Measurements from ENCODE around the gene IFT57. TPM values are rescaled to one million over a fixed set of nuclear protein-coding genes. Genes with fewer than 3 reads are reported as not detected.

The IFT57 gene
- total RNA-seq, 1 donor from 2014 or later = 34.9 TPM

DNA sequence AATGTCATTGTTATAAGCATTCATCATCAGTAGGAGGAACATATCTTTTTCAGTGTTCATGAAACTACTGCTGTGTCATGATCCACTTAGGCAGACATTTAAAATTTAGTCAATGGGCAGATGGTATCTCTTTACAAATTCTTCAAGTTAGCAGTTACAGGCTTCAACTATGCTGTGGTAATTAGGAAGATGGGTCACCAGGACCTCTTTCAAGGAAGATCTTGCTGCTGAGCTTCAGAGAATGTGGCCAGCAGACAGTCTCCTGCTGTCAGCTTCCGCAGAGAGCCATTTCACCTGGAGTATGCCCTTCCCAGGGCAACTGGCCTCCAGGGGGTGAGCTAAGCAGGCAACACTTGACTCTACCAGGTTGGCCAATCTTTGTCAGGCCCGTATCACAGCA is 19.4 kb downstream of the IFT57 start:
- intact Hi-C loops (cut with micrococcal nuclease) = no loop called here
- no peak overlapping the region for H3K4me3 Mint-ChIP-seq
- peaks cover 7% of the 10 kb centered on the region for H3K4me1 Mint-ChIP-seq (ENCODE audit: low read depth)
- no peaks in the 10 kb centered on the region for H3K27me3 Mint-ChIP-seq (ENCODE audit: insufficient read depth)
- peaks cover 15% of the 10 kb centered on the region for H3K36me3 Mint-ChIP-seq (ENCODE audit: low read depth)
- DNase-seq (ENCODE audit: low spot score) = no peak
- no peaks in the 10 kb centered on the region for H3K9me3 Mint-ChIP-seq
- H3K27ac Mint-ChIP-seq = no peak overlapping the region

DNA sequence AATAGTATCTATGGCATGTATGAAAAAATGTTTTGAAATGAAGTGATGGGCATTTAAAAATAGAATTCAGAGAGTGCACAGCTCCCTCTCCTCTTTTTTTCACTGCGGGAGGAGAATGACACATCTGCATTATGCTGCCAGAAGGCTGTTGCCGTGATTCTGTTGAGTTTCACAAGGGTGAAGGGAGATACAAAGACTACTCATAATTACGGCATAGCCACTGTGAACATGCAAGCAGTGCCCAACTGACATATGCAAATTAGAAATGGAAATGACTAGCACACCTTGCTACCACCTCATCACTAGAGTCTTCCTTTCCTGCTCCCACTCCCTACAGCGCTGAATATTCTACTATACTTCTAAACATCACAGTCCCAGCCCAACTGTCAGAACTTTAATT is 20.1 kb downstream of the IFT57 start:
- DNase-seq (ENCODE audit: low spot score) = no peak
- Mint-ChIP-seq H3K4me3 (no peak overlapping the region), H3K27ac (no peak overlapping the region), H3K36me3 (ENCODE audit: low read depth) (peaks cover 13% of the 10 kb centered on the region), H3K27me3 (ENCODE audit: insufficient read depth) (no peaks in the 10 kb centered on the region), H3K4me1 (ENCODE audit: low read depth) (peaks cover 7% of the 10 kb centered on the region), H3K9me3 (no peaks in the 10 kb centered on the region)
- intact Hi-C loops (cut with micrococcal nuclease) = no loop called here

DNA sequence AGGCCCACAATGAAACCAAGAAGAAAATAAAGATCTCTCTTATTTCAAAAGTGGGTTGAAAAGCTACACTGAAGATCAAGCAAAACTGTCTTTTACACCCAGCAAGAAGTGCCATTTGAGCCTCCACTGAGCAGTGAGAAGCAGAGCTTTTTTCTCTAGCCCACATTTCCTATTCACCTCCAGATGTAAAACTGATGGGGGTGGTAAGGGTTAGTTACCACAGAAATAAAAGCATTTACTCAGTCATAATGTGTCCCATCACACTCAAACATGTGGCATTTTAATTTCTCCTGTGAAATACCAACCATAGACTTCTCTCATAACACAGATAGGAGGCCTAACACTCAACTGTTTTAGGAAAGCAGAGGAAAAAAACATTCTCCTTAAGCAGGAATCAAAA is 21.0 kb downstream of the IFT57 start:
- Mint-ChIP-seq H3K27me3 (ENCODE audit: insufficient read depth) (no peaks in the 10 kb centered on the region), H3K27ac (no peak overlapping the region), H3K4me3 (no peak overlapping the region), H3K36me3 (ENCODE audit: low read depth) (peaks cover 9% of the 10 kb centered on the region), H3K9me3 (no peaks in the 10 kb centered on the region), H3K4me1 (ENCODE audit: low read depth) (peaks cover 7% of the 10 kb centered on the region)
- no peak for DNase-seq (ENCODE audit: low spot score)
- intact Hi-C loops (cut with micrococcal nuclease) = no loop called here

DNA sequence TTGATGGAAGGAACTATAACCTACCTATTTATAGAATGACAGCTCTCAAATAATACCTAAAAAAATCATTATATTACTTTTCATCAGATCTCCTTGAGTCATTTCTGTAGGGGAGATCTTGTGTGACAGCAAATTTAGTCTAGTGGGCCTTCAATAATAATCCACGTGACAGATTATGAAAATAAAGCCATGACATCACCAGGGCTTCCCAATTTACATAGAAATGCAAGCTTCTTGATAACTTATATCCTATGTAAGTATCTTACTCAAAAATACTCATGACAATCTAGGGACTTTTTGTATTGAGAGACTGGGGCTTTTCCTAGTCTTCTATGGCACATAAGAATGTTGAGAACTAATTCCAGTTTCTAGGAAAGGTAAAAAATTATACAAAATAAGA is 21.6 kb downstream of the IFT57 start:
- H3K9me3 Mint-ChIP-seq = no peaks in the 10 kb centered on the region
- H3K27me3 Mint-ChIP-seq (ENCODE audit: insufficient read depth) = no peaks in the 10 kb centered on the region
- peaks cover 7% of the 10 kb centered on the region for H3K4me1 Mint-ChIP-seq (ENCODE audit: low read depth)
- peaks cover 9% of the 10 kb centered on the region for H3K36me3 Mint-ChIP-seq (ENCODE audit: low read depth)
- no peak overlapping the region for H3K27ac Mint-ChIP-seq
- intact Hi-C loops (cut with micrococcal nuclease) = no loop called here
- no peak overlapping the region for H3K4me3 Mint-ChIP-seq
- no peak for DNase-seq (ENCODE audit: low spot score)

DNA sequence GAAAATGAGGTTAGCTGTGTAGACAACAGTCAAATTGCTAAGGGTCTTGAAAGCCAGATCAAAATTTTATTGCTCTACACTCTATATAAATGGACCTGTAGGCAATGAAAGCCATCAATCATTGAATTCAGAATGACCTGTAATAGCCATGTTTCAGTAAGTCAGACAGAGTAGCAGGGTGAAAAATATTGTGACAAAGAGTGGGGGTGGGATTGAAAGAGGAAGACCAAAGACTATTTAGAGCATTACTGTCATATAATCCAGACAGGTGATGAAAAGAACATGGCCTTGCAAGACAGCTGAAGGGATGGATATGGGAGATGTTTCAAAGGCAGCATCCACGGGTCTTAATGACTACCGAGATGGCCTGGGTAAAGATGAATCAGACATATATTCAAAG is 22.2 kb downstream of the IFT57 start:
- Mint-ChIP-seq H3K9me3 (no peaks in the 10 kb centered on the region), H3K27ac (no peak overlapping the region), H3K27me3 (ENCODE audit: insufficient read depth) (peaks cover 2% of the 10 kb centered on the region), H3K4me3 (no peak overlapping the region), H3K36me3 (ENCODE audit: low read depth) (peaks cover 7% of the 10 kb centered on the region), H3K4me1 (ENCODE audit: low read depth) (peaks cover 7% of the 10 kb centered on the region)
- intact Hi-C loops (cut with micrococcal nuclease) = no loop called here
- no peak for DNase-seq (ENCODE audit: low spot score)

DNA sequence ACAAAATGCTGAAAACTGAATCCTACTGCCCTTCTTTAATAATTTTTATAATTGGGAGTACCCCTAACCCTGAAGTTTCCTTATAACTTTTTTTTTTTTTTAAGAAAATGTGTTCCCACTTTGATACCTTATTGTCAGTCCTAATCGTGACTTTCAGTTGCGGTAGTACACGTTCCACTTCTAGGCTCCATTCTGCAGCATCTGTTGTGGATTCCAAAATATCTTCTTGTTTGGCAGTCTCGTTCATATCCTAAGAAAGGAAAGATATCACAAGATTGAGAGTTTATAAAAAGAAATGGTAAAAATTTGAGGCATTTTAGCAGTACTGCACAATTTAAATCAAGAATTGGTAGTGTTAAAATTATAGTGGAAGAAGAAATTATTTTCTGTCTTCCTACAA is 30.8 kb downstream of the IFT57 start:
- no peak overlapping the region for H3K4me3 Mint-ChIP-seq
- H3K4me1 Mint-ChIP-seq (ENCODE audit: low read depth) = no peaks in the 10 kb centered on the region
- H3K9me3 Mint-ChIP-seq = peaks cover 10% of the 10 kb centered on the region
- no peak overlapping the region for H3K27ac Mint-ChIP-seq
- H3K27me3 Mint-ChIP-seq (ENCODE audit: insufficient read depth) = peaks cover 2% of the 10 kb centered on the region
- peaks cover 13% of the 10 kb centered on the region for H3K36me3 Mint-ChIP-seq (ENCODE audit: low read depth)
- intact Hi-C loops (cut with micrococcal nuclease) = no loop called here
- DNase-seq (ENCODE audit: low spot score) = no peak

DNA sequence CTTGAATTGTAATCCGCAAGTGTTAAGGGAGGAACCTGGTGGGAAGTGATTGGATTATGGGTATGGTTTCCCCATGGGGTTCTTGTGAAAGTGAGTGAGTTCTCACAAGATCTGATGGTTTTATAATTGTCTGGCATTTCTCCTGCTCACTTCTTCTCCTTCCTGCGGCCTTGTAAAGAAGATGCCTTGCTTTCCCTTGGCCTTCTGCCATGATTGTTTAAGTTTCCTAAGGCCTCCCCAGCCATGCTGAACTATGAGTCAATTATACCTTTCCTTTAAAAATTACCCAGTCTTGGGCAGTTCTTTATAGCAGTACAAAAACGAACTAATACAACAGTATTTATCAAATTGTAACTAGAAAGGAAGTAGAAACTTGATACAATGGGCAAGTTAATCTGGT is 31.9 kb downstream of the IFT57 start:
- intact Hi-C loops (cut with micrococcal nuclease) = no loop called here
- H3K4me3 Mint-ChIP-seq = no peak overlapping the region
- no peak for DNase-seq (ENCODE audit: low spot score)
- peaks cover 1% of the 10 kb centered on the region for H3K27me3 Mint-ChIP-seq (ENCODE audit: insufficient read depth)
- peaks cover 17% of the 10 kb centered on the region for H3K36me3 Mint-ChIP-seq (ENCODE audit: low read depth)
- H3K4me1 Mint-ChIP-seq (ENCODE audit: low read depth) = no peaks in the 10 kb centered on the region
- H3K27ac Mint-ChIP-seq = no peak overlapping the region
- peaks cover 13% of the 10 kb centered on the region for H3K9me3 Mint-ChIP-seq

DNA sequence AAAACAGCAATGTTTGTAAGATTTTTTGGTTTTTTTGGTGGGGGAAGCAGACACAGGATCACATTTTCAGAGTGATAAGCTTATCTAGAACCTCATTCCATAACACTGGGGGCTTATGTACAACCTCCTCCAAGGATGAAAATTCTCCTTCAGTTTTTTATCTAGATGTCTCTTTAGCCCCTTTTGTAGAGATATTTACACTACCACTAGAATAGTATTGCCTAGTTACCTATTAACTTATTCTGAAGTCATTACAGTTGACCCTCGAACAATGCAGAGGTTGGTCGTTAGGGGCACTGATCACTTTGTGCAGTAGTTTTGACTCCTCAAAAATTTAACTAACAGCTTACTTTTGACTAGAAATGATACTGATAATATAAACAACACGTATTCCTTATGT is 32.8 kb downstream of the IFT57 start:
- DNase-seq (ENCODE audit: low spot score) = no peak
- no peaks in the 10 kb centered on the region for H3K4me1 Mint-ChIP-seq (ENCODE audit: low read depth)
- peaks cover 17% of the 10 kb centered on the region for H3K36me3 Mint-ChIP-seq (ENCODE audit: low read depth)
- no peaks in the 10 kb centered on the region for H3K27me3 Mint-ChIP-seq (ENCODE audit: insufficient read depth)
- intact Hi-C loops (cut with micrococcal nuclease) = no loop called here
- peaks cover 15% of the 10 kb centered on the region for H3K9me3 Mint-ChIP-seq
- H3K27ac Mint-ChIP-seq = no peak overlapping the region
- no peak overlapping the region for H3K4me3 Mint-ChIP-seq

DNA sequence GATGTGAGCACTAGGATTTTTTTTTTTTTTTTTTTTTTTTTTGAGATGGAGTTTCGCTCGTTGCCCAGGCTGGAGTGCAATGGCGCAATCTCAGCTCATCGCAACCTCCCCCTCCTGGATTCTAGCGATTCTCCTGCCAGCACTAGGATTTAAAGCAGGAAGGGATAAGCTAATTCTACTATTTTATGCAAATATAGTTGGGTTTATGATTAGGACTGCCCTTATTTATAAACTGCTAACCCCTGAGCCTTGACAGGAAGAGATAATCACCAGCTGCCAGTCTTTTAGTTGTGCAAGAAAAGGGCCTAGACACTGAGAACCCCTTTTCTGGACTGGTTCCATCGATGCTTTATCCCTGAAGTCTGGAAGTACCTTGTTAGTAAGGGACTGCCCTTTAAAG is 36.7 kb downstream of the IFT57 start:
- H3K4me3 Mint-ChIP-seq = no peak overlapping the region
- DNase-seq (ENCODE audit: low spot score) = no peak
- peaks cover 17% of the 10 kb centered on the region for H3K36me3 Mint-ChIP-seq (ENCODE audit: low read depth)
- no peak overlapping the region for H3K27ac Mint-ChIP-seq
- intact Hi-C loops (cut with micrococcal nuclease) = no loop called here
- H3K27me3 Mint-ChIP-seq (ENCODE audit: insufficient read depth) = no peaks in the 10 kb centered on the region
- no peaks in the 10 kb centered on the region for H3K4me1 Mint-ChIP-seq (ENCODE audit: low read depth)
- H3K9me3 Mint-ChIP-seq = peaks cover 14% of the 10 kb centered on the region

DNA sequence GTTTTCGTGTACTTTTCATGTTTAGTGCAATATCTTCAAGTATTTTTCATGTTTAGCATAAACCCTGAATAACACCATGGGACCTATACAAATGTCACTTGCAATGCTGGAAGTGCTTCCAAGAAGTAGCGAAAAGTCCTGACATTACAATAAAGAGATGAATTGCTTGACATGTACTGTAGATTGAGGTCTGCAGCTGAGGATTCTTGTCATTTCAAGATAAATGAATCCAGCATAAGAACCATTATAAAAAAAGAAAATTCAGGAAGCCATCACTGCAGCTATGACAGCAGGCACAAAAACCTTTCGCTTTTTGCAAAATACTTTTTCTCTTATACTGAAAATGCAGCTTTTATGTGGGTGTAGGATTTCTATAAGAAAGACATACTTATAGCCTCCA is 37.4 kb downstream of the IFT57 start:
- H3K27me3 Mint-ChIP-seq (ENCODE audit: insufficient read depth) = no peaks in the 10 kb centered on the region
- H3K9me3 Mint-ChIP-seq = peaks cover 14% of the 10 kb centered on the region
- H3K4me1 Mint-ChIP-seq (ENCODE audit: low read depth) = no peaks in the 10 kb centered on the region
- DNase-seq (ENCODE audit: low spot score) = no peak
- H3K27ac Mint-ChIP-seq = no peak overlapping the region
- H3K36me3 Mint-ChIP-seq (ENCODE audit: low read depth) = peaks cover 10% of the 10 kb centered on the region
- intact Hi-C loops (cut with micrococcal nuclease) = no loop called here
- H3K4me3 Mint-ChIP-seq = no peak overlapping the region

DNA sequence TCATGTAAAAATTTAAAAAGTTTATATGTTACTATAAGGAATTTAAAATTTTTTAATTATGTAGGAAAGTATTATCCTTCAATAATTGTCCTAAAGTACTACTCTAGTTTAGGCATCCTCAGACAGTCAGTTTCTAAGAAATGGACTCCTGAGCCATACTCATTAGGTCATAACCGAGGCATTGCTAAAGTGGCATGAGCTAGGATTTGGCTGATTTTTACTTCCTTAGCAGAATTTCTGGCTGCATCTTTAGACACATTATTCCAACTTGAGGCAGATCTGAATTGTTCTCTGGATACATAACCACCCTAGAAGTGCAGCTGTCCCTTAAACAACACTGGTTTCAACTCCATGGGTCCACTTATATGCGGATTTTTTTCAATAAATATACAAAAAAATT is 38.3 kb downstream of the IFT57 start:
- DNase-seq (ENCODE audit: low spot score) = no peak
- Mint-ChIP-seq H3K27ac (no peak overlapping the region), H3K4me1 (ENCODE audit: low read depth) (no peaks in the 10 kb centered on the region), H3K4me3 (no peak overlapping the region), H3K27me3 (ENCODE audit: insufficient read depth) (no peaks in the 10 kb centered on the region), H3K9me3 (peaks cover 14% of the 10 kb centered on the region), H3K36me3 (ENCODE audit: low read depth) (peaks cover 6% of the 10 kb centered on the region)
- intact Hi-C loops (cut with micrococcal nuclease) = no loop called here

DNA sequence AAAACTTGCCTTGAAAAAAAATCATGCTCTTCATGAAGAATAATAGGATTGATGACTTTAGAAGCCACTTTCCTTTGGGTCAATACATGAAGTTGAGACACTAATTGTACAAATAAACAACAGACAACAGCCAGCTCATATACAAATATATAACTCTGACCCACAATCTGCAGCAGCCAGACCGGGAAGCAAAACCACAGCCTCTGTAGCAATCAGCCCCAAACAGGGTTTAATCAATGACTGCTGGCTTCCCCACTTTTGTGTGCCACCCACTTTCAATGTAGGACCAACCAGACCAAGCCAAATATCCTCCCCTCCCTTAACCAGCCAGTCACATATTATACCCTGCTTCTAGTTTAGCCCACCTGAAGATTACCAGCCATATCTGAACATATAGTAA is 39.0 kb downstream of the IFT57 start:
- H3K36me3 Mint-ChIP-seq (ENCODE audit: low read depth) = peaks cover 6% of the 10 kb centered on the region
- peaks cover 14% of the 10 kb centered on the region for H3K9me3 Mint-ChIP-seq
- H3K4me3 Mint-ChIP-seq = no peak overlapping the region
- intact Hi-C loops (cut with micrococcal nuclease) = no loop called here
- H3K27ac Mint-ChIP-seq = no peak overlapping the region
- H3K4me1 Mint-ChIP-seq (ENCODE audit: low read depth) = no peaks in the 10 kb centered on the region
- no peak for DNase-seq (ENCODE audit: low spot score)
- no peaks in the 10 kb centered on the region for H3K27me3 Mint-ChIP-seq (ENCODE audit: insufficient read depth)

DNA sequence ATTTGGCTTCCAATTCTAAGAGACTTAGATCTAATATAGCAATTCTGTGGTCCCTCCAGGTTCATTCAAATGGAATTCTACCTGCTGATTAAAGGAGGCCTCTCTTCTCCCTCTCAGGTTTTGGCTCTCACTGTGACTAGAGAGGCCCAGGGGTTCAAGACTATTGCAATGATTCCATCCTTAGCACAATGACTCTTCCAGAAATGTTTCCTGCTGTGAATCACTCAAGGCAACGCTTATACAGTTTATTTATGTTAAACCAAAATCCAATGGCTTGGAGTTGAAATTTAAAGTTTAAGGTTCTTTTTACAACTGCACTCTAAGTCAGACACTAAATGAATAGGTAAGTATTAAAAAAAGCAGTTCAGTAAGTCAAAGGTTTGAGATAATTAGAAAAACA is 39.9 kb downstream of the IFT57 start:
- Mint-ChIP-seq H3K4me3 (no peak overlapping the region), H3K27me3 (ENCODE audit: insufficient read depth) (no peaks in the 10 kb centered on the region), H3K36me3 (ENCODE audit: low read depth) (peaks cover 6% of the 10 kb centered on the region), H3K27ac (no peak overlapping the region), H3K9me3 (peaks cover 14% of the 10 kb centered on the region), H3K4me1 (ENCODE audit: low read depth) (no peaks in the 10 kb centered on the region)
- intact Hi-C loops (cut with micrococcal nuclease) = no loop called here
- DNase-seq (ENCODE audit: low spot score) = no peak

DNA sequence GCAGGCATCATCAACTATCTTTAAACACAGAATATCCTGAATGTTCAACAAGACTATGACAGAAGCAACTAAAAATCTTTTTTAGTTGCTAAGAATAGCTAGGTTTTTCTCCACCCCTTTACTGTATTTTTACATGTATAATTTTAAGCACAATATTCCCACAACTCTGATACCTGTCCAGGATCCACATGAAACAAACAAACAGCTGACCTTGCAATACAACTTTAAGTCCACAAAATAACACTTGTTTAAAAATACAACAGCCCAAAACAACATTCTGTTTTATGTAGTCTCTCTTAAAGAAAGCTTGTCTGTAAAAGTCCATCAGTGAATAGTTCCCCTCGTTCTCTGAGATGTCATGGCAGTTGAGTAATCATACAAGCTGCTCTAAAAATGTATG is 41.1 kb downstream of the IFT57 start:
- intact Hi-C loops (cut with micrococcal nuclease) = no loop called here
- H3K36me3 Mint-ChIP-seq (ENCODE audit: low read depth) = peaks cover 6% of the 10 kb centered on the region
- peaks cover 10% of the 10 kb centered on the region for H3K9me3 Mint-ChIP-seq
- no peak overlapping the region for H3K27ac Mint-ChIP-seq
- no peak for DNase-seq (ENCODE audit: low spot score)
- no peaks in the 10 kb centered on the region for H3K4me1 Mint-ChIP-seq (ENCODE audit: low read depth)
- H3K4me3 Mint-ChIP-seq = no peak overlapping the region
- H3K27me3 Mint-ChIP-seq (ENCODE audit: insufficient read depth) = no peaks in the 10 kb centered on the region
